ENCODE data around the gene ABCC12. TPM values are rescaled to one million over a fixed set of nuclear protein-coding genes. Genes with fewer than 3 reads are reported as not detected.

ABCC12 gene
- polyA plus RNA-seq, 2 of the 4 experiments (the other 2 are of a cell fraction), result 0.23 TPM; not detected in 1

DNA sequence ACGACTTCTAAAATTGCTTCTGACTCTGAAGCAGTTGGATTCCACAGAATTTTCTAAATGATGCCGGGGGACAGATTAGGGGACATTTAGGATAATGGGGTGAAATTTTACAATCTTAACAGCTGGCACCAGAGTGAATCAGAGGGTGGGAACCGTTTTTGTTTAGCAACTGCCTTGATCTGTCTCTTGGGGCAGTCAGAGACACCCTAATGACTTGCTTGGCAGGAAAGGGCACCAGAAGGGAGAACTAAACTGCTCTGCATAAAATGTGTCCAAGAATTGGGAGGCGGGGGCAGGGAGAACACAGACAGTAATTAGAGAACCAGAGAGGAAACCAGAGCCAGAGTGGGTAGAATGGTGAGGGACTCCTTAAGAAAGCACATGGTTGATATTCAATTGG, 6.1 kb upstream of the ABCC12 start:
- Histone ChIP-seq H3K9me3 (no peaks in the 10 kb centered on the region), H3K4me1 (peaks cover 43% of the 10 kb centered on the region), H3K27ac (peak overlapping the region; percentile 29 to 36; a peak in 2 of 6 replicates), H3K4me3 (no peak overlapping the region), H3K4me2 (no peak overlapping the region)
- POLR2A ChIA-PET, result no interaction called here
- WGBS (ENCODE audit: missing lambda C conversion rate), result 65% methylated on average over 4 of the region's 4 CpGs
- CTCF ChIA-PET, result interaction anchor here (0.9 to 3.8 kb wide), 4 partner anchors 39 to 1124 kb away, joined by 3 to 15 read pairs (median 4); partner anchors contain the start of gene NETO2
- ATAC-seq (no peak), DNase-seq (ENCODE audit: low read depth in 1 of 2, low spot score in 1 of 2) (no peak), FAIRE-seq (no peak)
- no peak for TF ChIP-seq CEBPB (IDR thresholded peaks at IDR 0.05)
- TF ChIP-seq, protein P1, sequence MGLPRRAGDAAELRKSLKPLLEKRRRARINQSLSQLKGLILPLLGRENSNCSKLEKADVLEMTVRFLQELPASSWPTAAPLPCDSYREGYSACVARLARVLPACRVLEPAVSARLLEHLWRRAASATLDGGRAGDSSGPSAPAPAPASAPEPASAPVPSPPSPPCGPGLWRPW (IDR thresholded peaks at IDR 0.05), result no peak
- TF ChIP-seq BHLHE40 (IDR thresholded peaks at IDR 0.05; ENCODE audit: low read depth, low read length), result no peak
- no peak for TF ChIP-seq RAD21 (conservative IDR thresholded peaks at IDR 0.05 in 1 of 2, IDR thresholded peaks at IDR 0.05 in 1 of 2)
- TF ChIP-seq MAZ (IDR thresholded peaks at IDR 0.05; ENCODE audit: borderline replicate concordance, low read depth, low read length), result no peak
- TF ChIP-seq ELK1 (IDR thresholded peaks at IDR 0.05; ENCODE audit: low read depth, low read length), result no peak
- no peak for TF ChIP-seq NPAS2 (CRISPR knock-in tag; IDR thresholded peaks at IDR 0.05; ENCODE audit: borderline replicate concordance)
- no peak for TF ChIP-seq SMC3 (IDR thresholded peaks at IDR 0.05)
- no peak for TF ChIP-seq NR3C1 (IDR thresholded peaks at IDR 0.05)

GRCh38 chr16:48160575-48160974, 4.8 kb upstream of the ABCC12 start:
- H3K4me2 ChIP-seq, result no peak overlapping the region
- no peak for TF ChIP-seq ZNF302 (CRISPR knock-in tag; IDR thresholded peaks at IDR 0.05)
- no peak for TF ChIP-seq ZSCAN20 (CRISPR knock-in tag; IDR thresholded peaks at IDR 0.05)
- no peak for TF ChIP-seq EP300 (IDR thresholded peaks at IDR 0.05)
- TF ChIP-seq RFX5 (IDR thresholded peaks at IDR 0.05), result no peak
- TF ChIP-seq ESRRA (IDR thresholded peaks at IDR 0.05; ENCODE audit: borderline replicate concordance, low read length), result no peak
- no peak for TF ChIP-seq SREBF2 (IDR thresholded peaks at IDR 0.05)
- TF ChIP-seq PHF8 (IDR thresholded peaks at IDR 0.05; ENCODE audit: borderline replicate concordance, low read depth), result no peak
- TF ChIP-seq, protein P2, sequence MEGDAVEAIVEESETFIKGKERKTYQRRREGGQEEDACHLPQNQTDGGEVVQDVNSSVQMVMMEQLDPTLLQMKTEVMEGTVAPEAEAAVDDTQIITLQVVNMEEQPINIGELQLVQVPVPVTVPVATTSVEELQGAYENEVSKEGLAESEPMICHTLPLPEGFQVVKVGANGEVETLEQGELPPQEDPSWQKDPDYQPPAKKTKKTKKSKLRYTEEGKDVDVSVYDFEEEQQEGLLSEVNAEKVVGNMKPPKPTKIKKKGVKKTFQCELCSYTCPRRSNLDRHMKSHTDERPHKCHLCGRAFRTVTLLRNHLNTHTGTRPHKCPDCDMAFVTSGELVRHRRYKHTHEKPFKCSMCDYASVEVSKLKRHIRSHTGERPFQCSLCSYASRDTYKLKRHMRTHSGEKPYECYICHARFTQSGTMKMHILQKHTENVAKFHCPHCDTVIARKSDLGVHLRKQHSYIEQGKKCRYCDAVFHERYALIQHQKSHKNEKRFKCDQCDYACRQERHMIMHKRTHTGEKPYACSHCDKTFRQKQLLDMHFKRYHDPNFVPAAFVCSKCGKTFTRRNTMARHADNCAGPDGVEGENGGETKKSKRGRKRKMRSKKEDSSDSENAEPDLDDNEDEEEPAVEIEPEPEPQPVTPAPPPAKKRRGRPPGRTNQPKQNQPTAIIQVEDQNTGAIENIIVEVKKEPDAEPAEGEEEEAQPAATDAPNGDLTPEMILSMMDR (IDR thresholded peaks at IDR 0.05), result no peak
- TF ChIP-seq ZFP36 (IDR thresholded peaks at IDR 0.05; ENCODE audit: borderline replicate concordance, partially characterized antibody), result no peak
- TF ChIP-seq, protein P1 (IDR thresholded peaks at IDR 0.05), result no peak
- TF ChIP-seq, protein P3, sequence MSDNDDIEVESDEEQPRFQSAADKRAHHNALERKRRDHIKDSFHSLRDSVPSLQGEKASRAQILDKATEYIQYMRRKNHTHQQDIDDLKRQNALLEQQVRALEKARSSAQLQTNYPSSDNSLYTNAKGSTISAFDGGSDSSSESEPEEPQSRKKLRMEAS (IDR thresholded peaks at IDR 0.05), result no peak
- no peak for TF ChIP-seq HOXB5 (CRISPR knock-in tag; IDR thresholded peaks at IDR 0.05)
- no peak for TF ChIP-seq E2F6 (IDR thresholded peaks at IDR 0.05; ENCODE audit: borderline replicate concordance, low read depth)
- no peak for TF ChIP-seq HDAC2 (IDR thresholded peaks at IDR 0.05)
- no peak for TF ChIP-seq ZC3H11A (IDR thresholded peaks at IDR 0.05)
- no peak for TF ChIP-seq HOXB13 (CRISPR knock-in tag; IDR thresholded peaks at IDR 0.05; ENCODE audit: low read depth)
- TF ChIP-seq CEBPB (IDR thresholded peaks at IDR 0.05), result no peak
- TF ChIP-seq NPAS2 (CRISPR knock-in tag; IDR thresholded peaks at IDR 0.05; ENCODE audit: borderline replicate concordance), result no peak
- TF ChIP-seq MYC (IDR thresholded peaks at IDR 0.05; ENCODE audit: borderline replicate concordance, low read length), result no peak
- CTCF ChIA-PET, result interaction anchor here (0.8 to 3.8 kb wide), 5 partner anchors 9 to 1123 kb away, joined by 3 to 15 read pairs (median 9); partner anchors contain the start of gene NETO2

More at GRCh38 chr16:48160575-48160974, 4.8 kb upstream of the ABCC12 start:
- Histone ChIP-seq H3K4me1 (peaks cover 46% of the 10 kb centered on the region), H3K9me3 (no peaks in the 10 kb centered on the region), H3K4me3 (no peak overlapping the region), H3K27ac (peak overlapping the region; percentile 29 to 47; a peak in 4 of 6 replicates)
- WGBS (ENCODE audit: missing lambda C conversion rate), result 78% methylated on average over 6 of the region's 6 CpGs
- DNase-seq (ENCODE audit: low read depth in 1 of 2, low spot score in 1 of 2) (no peak), FAIRE-seq (no peak), ATAC-seq (no peak)
- POLR2A ChIA-PET, result no interaction called here

All from A549 (cell line).